MV-4-11 (cell line): ENCODE results near the gene HTT.

ENCODE experiments used
- DNase-seq: peaks from one replicate; lab custom pipeline; 2025; lab: John Stamatoyannopoulos, UW

Gene HTT

GRCh38 chr4:3200423-3201090 lies 126.1 kb downstream of the HTT start:
- no peak for DNase-seq

DNA sequence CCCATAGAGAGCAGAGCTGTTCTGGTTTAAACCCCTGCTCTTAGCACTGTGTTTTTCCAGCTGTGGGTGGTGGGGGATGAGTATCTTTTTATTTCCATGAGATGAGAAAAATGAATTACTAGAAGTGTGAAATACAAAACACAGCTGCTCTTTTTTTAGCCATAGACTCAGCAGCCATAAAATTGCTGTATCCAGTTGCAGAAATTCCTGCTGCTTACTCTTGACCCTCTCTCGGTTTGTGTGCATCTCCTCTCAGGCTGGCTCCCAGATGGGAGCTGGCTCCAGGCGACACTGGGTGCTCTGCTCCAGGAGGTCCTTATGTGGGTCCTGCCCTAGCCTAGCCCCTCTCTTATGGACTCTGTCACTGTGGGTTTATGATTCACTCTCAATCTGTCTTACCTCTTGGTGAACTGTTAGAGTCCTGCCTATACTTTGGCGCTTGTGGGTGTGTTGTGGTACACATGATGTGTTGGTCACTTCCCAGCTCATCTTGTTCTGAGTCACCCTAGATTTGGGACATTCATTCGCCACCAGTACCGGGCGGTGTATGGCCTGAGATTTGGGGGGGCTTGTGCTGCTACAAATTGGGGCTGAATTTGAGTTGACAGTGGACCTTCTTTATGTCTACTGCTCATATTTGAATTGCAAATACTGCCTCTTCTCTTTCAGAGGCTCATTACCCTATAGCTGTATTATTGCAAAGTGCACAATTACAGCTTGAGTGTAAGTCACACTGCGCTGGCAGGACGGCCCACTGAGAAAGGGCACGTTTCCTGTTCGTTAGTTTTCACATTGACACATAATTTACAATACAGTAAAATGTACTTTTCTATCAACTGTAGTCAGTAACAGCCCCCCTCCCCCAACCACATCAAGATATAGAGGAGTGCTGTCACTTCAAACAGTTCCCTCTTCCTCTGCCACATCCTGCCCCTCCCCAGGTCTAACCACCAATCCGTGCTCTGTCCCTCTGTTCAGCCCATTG lies 127.5 kb downstream of the HTT start:
- DNase-seq, result peak; percentile 80

DNA sequence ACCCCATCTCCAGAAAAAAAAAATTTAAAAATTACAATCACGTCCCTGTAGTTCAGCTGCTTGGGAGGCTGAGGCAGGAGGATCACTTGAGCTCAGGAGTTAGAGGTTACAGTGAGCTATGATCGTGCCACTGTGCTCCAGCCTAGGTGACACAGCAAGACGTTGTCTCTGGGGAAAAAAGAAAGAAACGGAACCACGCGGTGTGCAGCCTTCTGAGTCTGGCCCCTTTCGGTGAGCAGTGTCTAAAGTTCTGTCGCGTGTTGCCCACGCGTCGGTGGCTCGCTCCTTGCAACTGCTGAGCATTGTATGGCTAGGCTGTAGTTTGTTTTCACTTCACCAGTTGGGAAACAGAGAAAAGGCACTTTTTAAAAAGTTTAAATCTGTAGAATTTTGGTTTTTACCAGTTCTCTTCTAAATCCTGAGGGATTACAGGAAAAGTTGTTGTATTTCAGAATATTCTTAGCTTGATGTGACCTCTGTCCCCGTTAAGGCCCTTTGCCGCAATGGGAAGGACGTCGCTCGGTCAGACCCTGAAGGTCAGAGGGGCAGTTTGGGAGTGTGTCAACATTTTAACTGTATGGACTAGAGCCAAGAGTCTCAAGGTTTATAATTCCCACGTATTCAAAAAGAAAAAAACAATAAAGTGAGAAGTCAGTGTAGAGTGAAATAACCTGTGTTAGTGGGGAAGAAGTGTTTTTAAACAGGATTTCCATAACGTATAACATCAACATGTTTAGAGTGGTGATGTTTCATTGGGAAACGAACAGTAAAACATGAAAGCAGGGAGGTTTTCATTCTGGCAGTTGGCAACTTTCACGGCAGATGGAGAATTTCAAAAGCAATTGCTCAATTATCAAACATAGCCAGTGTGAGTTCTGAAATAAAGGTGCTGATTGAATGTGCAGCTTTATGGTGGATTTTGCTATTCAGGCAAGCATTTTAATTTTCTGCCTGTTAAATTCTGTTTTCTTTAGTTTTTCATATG lies 128.6 kb downstream of the HTT start:
- no peak for DNase-seq

DNA sequence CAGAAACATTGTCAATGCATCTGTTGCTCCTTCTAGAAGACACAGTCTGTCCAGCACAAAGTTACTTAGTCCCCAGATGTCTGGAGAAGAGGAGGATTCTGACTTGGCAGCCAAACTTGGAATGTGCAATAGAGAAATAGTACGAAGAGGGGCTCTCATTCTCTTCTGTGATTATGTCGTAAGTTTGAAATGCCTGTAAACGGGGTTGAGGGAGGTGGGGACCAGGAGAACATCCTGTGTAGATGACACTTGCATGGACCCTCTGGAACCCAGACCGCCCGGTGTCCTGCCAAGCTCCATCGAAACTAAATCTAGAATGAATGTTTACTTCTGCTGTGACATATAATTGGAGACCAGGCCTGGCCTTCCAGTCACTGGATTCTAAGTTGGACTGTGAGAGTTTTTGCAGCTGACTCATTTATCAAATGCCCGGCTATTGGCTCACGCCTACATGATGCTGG lies 129.5 kb downstream of the HTT start:
- DNase-seq, result no peak

GRCh38 chr4:3205995-3206394 lies 131.5 kb downstream of the HTT start:
- DNase-seq, result no peak

- no peak for DNase-seq
Measured at GRCh38 chr4:3206439-3207100, 132.1 kb downstream of the HTT start.

DNA sequence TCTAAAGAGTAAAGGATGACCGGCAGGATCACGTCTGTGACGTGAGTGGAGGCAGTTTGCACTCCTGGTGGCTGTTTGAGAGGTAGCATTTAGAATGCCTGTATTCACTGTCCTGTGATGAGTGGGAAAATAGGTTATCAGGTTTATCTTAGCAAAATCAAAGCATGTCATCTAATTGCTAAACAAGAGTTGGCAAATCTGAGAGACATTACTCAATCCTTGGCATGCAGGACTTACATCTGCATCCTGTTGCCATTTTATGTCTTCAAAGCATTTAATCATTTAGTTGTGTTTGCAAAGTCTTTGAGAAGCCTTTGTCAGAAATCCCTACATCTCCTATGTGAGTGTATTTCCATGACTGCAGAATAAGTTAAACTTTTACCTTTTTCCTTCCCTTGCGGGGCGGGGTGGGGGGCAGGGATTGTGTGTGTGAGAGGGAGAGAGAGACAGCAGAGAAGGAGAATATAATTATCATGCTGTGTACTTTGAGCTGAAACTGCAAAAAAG lies 133.1 kb downstream of the HTT start:
- peak; percentile 11 for DNase-seq

- DNase-seq, result no peak
Measured at GRCh38 chr4:3208826-3209225, 134.3 kb downstream of the HTT start.

DNA sequence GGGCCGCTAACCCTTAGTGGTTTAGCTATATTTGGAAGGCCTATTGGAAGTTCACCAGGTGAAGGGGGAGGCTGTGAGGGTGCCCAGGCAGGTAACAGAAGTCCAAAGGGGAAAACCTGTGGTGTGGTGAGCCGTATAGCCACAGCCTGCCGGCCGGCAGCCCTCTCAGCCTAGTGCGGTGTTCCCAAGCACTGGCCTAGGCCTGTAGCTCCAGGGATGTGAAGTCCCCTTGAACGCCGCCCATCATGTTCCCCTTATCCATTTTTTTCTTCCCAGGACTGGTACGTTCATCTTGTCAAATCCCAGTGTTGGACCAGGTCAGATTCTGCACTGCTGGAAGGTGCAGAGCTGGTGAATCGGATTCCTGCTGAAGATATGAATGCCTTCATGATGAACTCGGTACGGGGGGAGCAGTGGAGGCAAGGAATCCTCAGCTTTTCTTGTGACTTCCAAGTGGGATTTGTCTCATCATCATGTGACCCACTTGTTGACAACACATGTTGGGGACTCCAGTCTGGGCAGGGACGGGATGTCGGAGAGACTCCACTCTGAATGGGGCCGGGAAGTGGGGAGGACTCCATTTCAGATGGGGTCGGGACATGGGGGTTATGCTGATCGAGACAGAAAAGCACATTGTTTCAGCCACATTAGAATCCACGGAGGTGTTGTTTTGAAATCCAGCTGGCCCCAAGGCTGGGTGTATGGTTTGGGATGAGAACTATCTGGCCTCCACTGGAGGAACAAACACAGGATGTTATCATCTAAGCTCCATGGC lies 135.3 kb downstream of the HTT start:
- no peak for DNase-seq

DNA sequence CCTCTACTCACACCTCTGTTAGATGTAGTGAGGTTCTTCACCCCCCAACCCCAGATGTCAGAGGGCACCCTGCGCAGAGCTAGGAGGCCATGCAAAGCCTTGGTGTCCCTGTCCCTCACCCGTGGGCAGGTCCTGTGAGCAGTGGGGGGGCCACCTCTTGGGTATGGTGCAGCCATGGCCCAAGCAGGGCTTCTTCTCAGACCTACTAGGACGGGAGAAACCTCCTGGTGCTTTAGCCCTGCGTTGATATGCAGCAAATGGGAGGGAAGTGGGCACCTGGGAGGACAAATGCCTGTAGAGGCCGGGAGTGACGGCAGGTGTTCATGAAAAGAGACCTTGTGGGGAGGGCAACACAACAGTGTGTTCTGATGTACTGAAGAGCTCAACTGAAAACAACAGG lies 136.0 kb downstream of the HTT start:
- DNase-seq, result no peak

- no peak for DNase-seq
Measured at GRCh38 chr4:3211866-3212265, 137.4 kb downstream of the HTT start.

- DNase-seq, result no peak
Measured at GRCh38 chr4:3212391-3213105, 138.1 kb downstream of the HTT start.

DNA sequence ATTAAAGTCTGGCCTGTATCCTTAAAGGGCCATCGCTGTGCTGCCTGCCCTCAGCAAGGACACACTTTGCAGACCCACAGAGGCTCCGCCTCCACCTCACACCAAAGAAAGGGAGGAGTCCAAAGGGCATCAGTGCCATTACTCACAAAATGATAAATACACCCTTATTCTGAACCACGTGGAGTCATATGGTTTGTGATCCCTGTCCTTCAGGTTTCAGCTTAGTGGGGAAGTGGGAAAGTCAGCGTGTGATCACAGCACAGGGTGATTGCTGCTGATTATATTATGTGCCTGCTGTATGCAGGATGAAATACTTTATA lies 138.6 kb downstream of the HTT start:
- DNase-seq, result no peak

- DNase-seq, result no peak
Measured at GRCh38 chr4:3213661-3214250, 139.3 kb downstream of the HTT start.

DNA sequence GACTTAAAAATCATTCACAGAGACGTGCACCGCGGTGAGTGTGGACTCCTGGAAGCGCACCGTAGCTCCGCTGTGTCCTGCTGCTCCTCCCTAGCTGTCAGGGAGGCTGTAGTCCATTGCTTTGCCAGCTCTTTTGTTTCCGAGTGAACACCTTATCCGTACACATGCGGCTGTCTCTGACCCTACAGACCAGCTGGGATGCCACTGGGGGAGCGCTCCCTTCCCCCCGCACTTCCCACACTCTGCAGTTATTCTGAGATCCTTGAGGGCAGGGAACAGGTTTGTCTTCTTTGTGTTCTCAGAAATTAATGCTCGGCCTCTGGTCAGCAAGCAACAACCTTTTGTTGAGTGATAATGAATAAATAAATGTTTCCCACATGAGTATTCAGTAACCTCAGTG lies 140.8 kb downstream of the HTT start:
- DNase-seq, result no peak

DNA sequence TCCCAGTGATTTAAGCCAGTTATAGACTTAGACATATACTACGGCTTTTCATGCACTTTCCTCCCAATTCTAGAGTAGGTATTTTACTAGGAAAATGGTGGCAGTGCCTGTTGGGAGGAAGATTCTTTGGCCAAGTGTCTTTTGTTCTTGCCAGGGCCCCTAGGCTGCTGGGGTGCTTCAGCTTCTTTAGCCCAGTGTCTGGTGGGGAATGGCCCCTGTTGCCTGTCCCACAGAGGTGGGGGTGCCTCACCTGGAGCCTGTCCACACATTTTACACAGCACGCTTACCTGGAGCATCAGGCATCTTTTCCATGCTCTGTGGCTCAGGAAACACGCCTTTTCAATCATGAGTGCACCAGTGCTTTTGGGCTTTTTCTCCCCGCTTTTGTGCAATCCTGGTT lies 141.3 kb downstream of the HTT start:
- no peak for DNase-seq

GRCh38 chr4:3217266-3217665 lies 142.8 kb downstream of the HTT start:
- DNase-seq, result no peak

DNA sequence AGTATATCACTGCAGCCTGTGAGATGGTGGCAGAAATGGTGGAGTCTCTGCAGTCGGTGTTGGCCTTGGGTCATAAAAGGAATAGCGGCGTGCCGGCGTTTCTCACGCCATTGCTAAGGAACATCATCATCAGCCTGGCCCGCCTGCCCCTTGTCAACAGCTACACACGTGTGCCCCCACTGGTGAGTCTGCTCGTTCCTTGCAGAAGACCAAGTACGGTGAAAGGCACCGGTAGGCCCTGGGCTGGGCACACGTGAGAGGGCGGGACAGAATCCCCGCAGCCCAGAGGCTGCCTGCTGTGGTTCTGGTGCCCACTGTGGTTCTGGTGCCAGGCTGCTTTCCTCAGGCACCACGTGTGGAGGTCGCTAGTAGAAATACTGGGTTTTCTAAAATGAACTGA lies 143.3 kb downstream of the HTT start:
- no peak for DNase-seq
